Ovary (tissue), 9 donors: Measurements from ENCODE around the gene FTL. TPM values are rescaled to one million over a fixed set of nuclear protein-coding genes. Genes with fewer than 3 reads are reported as not detected.

Experiments
- DNase-seq, 5 donors: peaks; one replicate each; pipeline ENCODE4 v3.0.0-alpha.2; 2019 to 2020
- H3K27ac ChIP-seq, 2 donors: fragments of 200-600 bp; one replicate each; pipeline versions ENCODE4 v1.5.1 to v1.8.0; 2019 to 2022
- H3K27me3 ChIP-seq: fragments of 200-600 bp; one replicate; pipeline ENCODE4 v1.8.0; 2022
- H3K36me3 ChIP-seq: fragments of 200-600 bp; sonication (generic); one replicate; pipeline ENCODE4 v1.5.1; 2019
- H3K4me1 ChIP-seq: one replicate; pipeline ENCODE4 v1.8.1; 2013; ENCODE audit warnings: mild to moderate bottlenecking, moderate library complexity; ENCODE audit not compliant: insufficient read depth
- H3K4me3 ChIP-seq: fragments of 200-600 bp; sonication (generic); one replicate; pipeline ENCODE4 v1.5.1; 2017
- H3K9me3 ChIP-seq, 2 donors: fragments of 200-600 bp in 1 of 2; sonication (generic) in 1 of 2; one replicate each; pipeline versions ENCODE4 v1.5.1 to v1.8.1; 2013 to 2019; ENCODE audit warnings: mild to moderate bottlenecking in 1 of 2, moderate library complexity in 1 of 2
- EP300 ChIP-seq: sonication (generic); formaldehyde crosslinking; IDR thresholded peaks from one replicate; pipeline ENCODE4 v1.6.1; 2017; ENCODE audit warnings: antibody characterized with exemption
- POLR2A ChIP-seq: fragments of 450-650 bp; IDR thresholded peaks from one replicate; pipeline ENCODE4 v1.6.1; 2017; ENCODE audit warnings: antibody characterized with exemption, mild to moderate bottlenecking, moderate library complexity
- whole genome bisulfite sequencing, 3 donors: extraction: QIAGEN DNeasy Blood & Tissue Kit in 1 of 3; methylation state at CpG; one replicate each; pipeline versions ENCODE4 v1.1.5 to v1.1.7; 2013 to 2017; 5-methylcytosine and 5-hydroxymethylcytosine counted together
- intact Hi-C, 4 donors: fragments of 100-400 bp; cut with DNase I; formaldehyde crosslinking; loops; one replicate each; pipeline versions ENCODE4 v1.11.0 to v1.15.1; 2022 to 2023
- polyA plus RNA-seq, 2 donors: library from polyadenylated mRNA; stranded (reverse); fragments of 200-250 nt in 1 of 2; fragments of 350-450 nt in 1 of 2; fragmentation: Illumina TruSeq in 1 of 2; extraction: RNeasy Lipid Tissue Mini Kit (QIAGEN cat#74804) in 1 of 2; gene quantifications; one replicate each; pipeline ENCODE4 v1.2.3, GENCODE V29; 2013 to 2014
- total RNA-seq, 7 donors: library from RNA; depleted of rRNA in 2 of 7; stranded (reverse); fragments of >200 nt in 2 of 7; fragmentation: NEBNext Ultra II Directional in 3 of 7; extraction: Animal tissue kit (Norgen Biotek cat#: 25700) in 3 of 7; gene quantifications; one replicate each; pipeline versions ENCODE4 v1.1.0 to v1.2.4, GENCODE V29; 2016 to 2023
- TF ChIP-seq, protein P1 (sequence below), 3 donors: fragments of 450-650 bp in 2 of 3; fragments of 200-600 bp in 1 of 3; IDR thresholded peaks; one replicate each; pipeline versions ENCODE4 v1.5.1 to v1.8.0; 2016 to 2022; ENCODE audit warnings: antibody characterized with exemption in 3 of 3, mild to moderate bottlenecking in 1 of 3
- donor health status: DM: no; HTN: no; CAD: no; lungs with moderate emphysema.
- donor health status: DM: no; HTN: no; CAD: no.
- donor health status: Bipolar disorder and iron deficiency.
- donor health status: DM: yes; HTN: yes; CAD: no.
- donor health status: DM: no; HTN: no; CAD: no.
- donor health status: DM: yes; HTN: yes; CAD: no.

Gene FTL
- total and polyA plus RNA-seq, 9 donors, result 1,608 to 3,617 (median 2,643) TPM

DNA sequence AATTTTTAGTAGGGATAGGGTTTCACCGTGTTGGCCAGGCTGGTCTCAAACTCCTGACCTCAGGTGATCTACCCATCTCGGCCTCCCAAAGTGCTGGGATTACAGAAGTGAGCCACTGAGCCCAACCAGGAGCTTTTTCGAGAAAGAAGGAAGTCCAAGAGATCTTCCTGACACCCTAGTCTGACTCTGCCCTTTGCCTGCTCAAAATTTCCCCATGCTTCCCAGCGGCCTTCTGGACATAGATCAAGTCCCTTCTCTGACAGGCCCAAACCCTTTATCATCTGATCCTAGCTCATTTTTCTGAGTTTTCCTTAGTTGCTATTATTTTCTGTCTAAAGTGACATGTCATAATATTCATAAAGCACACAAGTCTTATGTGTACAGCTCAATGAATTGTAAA, 12.0 kb upstream of the FTL start:
- Histone ChIP-seq H3K4me1 (peaks cover 3% of the 10 kb centered on the region), H3K9me3 (no peaks in the 10 kb centered on the region), H3K27ac (no peak overlapping the region), H3K4me3 (no peak overlapping the region), H3K27me3 (no peaks in the 10 kb centered on the region), H3K36me3 (no peaks in the 10 kb centered on the region)
- no peak for TF ChIP-seq EP300
- TF ChIP-seq POLR2A, result no peak
- TF ChIP-seq, protein P1, sequence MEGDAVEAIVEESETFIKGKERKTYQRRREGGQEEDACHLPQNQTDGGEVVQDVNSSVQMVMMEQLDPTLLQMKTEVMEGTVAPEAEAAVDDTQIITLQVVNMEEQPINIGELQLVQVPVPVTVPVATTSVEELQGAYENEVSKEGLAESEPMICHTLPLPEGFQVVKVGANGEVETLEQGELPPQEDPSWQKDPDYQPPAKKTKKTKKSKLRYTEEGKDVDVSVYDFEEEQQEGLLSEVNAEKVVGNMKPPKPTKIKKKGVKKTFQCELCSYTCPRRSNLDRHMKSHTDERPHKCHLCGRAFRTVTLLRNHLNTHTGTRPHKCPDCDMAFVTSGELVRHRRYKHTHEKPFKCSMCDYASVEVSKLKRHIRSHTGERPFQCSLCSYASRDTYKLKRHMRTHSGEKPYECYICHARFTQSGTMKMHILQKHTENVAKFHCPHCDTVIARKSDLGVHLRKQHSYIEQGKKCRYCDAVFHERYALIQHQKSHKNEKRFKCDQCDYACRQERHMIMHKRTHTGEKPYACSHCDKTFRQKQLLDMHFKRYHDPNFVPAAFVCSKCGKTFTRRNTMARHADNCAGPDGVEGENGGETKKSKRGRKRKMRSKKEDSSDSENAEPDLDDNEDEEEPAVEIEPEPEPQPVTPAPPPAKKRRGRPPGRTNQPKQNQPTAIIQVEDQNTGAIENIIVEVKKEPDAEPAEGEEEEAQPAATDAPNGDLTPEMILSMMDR (IDR thresholded peaks at IDR 0.05), result no peak
- 79 to 86% (median 84%) methylated on average over 4 of the region's 4 CpGs for WGBS, 3 donors
- intact Hi-C loops, result no loop called here
- DNase-seq, result no peak

- TF ChIP-seq, protein P1 (IDR thresholded peaks at IDR 0.05), result no peak
- TF ChIP-seq POLR2A, result no peak
- TF ChIP-seq EP300, result no peak
- H3K36me3 ChIP-seq, result no peaks in the 10 kb centered on the region
- H3K4me1 ChIP-seq, result peaks cover 3% of the 10 kb centered on the region
- H3K4me3 ChIP-seq, result peak overlapping the region; percentile 65
- no peak for DNase-seq
- intact Hi-C loops, result no loop called here
- WGBS, 3 donors, result 49 to 57% (median 51%) methylated on average over 11 of the region's 11 CpGs
- no peaks in the 10 kb centered on the region for H3K9me3 ChIP-seq
- H3K27ac ChIP-seq, result peak overlapping the region in 1 of 2 donors; percentile 0
- no peaks in the 10 kb centered on the region for H3K27me3 ChIP-seq
Observed at GRCh38 chr19:48953990-48954594, 11.0 kb upstream of the FTL start.

GRCh38 chr19:48954595-48955307, 10.4 kb upstream of the FTL start, which contains the start of gene BAX:
Gene BAX (plus strand): TSS chr19:48954875. CDS start chr19:48954929, 54 bp downstream.
- intact Hi-C loops, result no loop called here
- peak; percentile 95 to 98 (median 97) for DNase-seq

DNA sequence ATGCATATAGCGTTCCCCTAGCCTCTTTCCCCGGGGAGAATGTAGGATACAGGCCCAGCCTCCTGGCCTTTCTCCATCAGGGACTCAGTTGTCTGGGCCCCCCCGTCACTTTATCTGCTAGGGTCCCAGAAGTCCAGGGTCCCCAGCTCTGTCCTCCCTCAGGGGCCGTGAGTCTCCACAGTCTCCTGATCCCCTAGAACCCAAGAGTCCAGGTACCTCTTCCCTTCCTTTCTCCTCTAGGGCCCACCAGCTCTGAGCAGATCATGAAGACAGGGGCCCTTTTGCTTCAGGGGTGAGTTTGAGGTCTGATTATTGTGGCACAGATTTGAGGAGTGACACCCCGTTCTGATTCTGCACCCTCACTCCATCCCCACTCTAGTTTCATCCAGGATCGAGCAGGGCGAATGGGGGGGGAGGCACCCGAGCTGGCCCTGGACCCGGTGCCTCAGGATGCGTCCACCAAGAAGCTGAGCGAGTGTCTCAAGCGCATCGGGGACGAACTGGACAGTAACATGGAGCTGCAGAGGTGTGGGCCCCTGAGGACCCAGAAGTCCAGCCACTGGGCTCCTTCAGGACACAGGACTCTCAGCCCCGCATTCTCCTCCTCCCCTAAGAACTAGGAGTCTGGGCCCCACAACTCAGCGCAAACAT, 9.7 kb upstream of the FTL start:
- Histone ChIP-seq H3K36me3 (no peaks in the 10 kb centered on the region), H3K27me3 (no peaks in the 10 kb centered on the region), H3K4me3 (peak overlapping the region; percentile 65), H3K4me1 (peaks cover 3% of the 10 kb centered on the region), H3K27ac (peak overlapping the region; percentile 16 to 28), H3K9me3 (no peaks in the 10 kb centered on the region)
- DNase-seq, result no peak
- WGBS, 3 donors, result 49 to 56% (median 54%) methylated on average over 16 of the region's 16 CpGs
- intact Hi-C loops, result no loop called here
- TF ChIP-seq EP300 (no peak), POLR2A (no peak)
- TF ChIP-seq, protein P1 (IDR thresholded peaks at IDR 0.05), result no peak

More at GRCh38 chr19:48954595-48955307, 10.4 kb upstream of the FTL start, which contains the start of gene BAX:
- TF ChIP-seq EP300, result peak; percentile 24
- TF ChIP-seq POLR2A, result peak; percentile 64
- TF ChIP-seq, protein P1 (IDR thresholded peaks at IDR 0.05), result peak in 1 of 3 donors; percentile 40
- H3K27ac ChIP-seq, result peak within 1 kb of the TSS; percentile 16 to 28
- H3K4me1 ChIP-seq, result peaks cover 3% of the 10 kb centered on the region
- no peaks in the 10 kb centered on the region for H3K9me3 ChIP-seq
- peak within 1 kb of the TSS; percentile 65 for H3K4me3 ChIP-seq
- 0 to 1% (median 0%) methylated on average over 52 to 71 of the region's 71 CpGs for WGBS, 3 donors
- no peaks in the 10 kb centered on the region for H3K27me3 ChIP-seq
- no peaks in the 10 kb centered on the region for H3K36me3 ChIP-seq
